SK-N-SH (cell line): ENCODE data around the gene CCDC185. TPM values are rescaled to one million over a fixed set of nuclear protein-coding genes. Genes with fewer than 3 reads are reported as not detected.

ENCODE experiments used
- CTCF ChIA-PET: fragments of 300-600, 350-600 bp; formaldehyde crosslinking; extraction: SDS; loops from one replicate; lab custom pipeline; 2021; lab: Yijun Ruan, JAX
- POLR2A ChIA-PET: fragments of 350-600 bp; sonication (Branson Sonifier 250); formaldehyde crosslinking; extraction: SDS; loops from one replicate; lab custom pipeline; 2020; ENCODE audit warnings: antibody characterized with exemption, inconsistent platforms; lab: Yijun Ruan, JAX
- DNase-seq: peaks from one replicate; pipeline ENCODE4 v3.0.0; 2012
- H2AFZ ChIP-seq: fragments of 200-600 bp; sonication (generic); 2 replicates; pipeline ENCODE4 v1.8.1; 2016; ENCODE audit warnings: antibody characterized with exemption, mild to moderate bottlenecking, low read depth
- H3F3A ChIP-seq: fragments of 200-600 bp; sonication (generic); replicated peaks from 2 replicates; pipeline ENCODE3; 2016; ENCODE audit warnings: antibody characterized with exemption, mild to moderate bottlenecking; ENCODE audit not compliant: insufficient read depth
- H3K27ac ChIP-seq, 2 experiments: fragments of 200-500 bp in 1 of 2; fragments of 200-600 bp in 1 of 2; sonication (Bioruptor generic) in 1 of 2; sonication (generic), shearing (Covaris generic) in 1 of 2; 2 replicates each; pipeline versions ENCODE4 v1.5.1 to v1.6.1; 2014 to 2016; ENCODE audit warnings: low read depth in 2 of 2, inconsistent platforms in 1 of 2, low read length in 1 of 2, mild to moderate bottlenecking in 1 of 2, mixed read lengths in 1 of 2
- H3K27me3 ChIP-seq: fragments of 200-600 bp; sonication (generic), shearing (Covaris generic); 2 replicates; pipeline ENCODE4 v1.6.1; 2016; ENCODE audit warnings: mixed run types; ENCODE audit not compliant: insufficient read depth
- H3K36me3 ChIP-seq, 2 experiments: fragments of 200-500 bp in 1 of 2; fragments of 200-600 bp in 1 of 2; sonication (Bioruptor generic) in 1 of 2; sonication (generic) in 1 of 2; replicated peaks in 1 of 2; 2 replicates each; pipeline versions ENCODE3 to v1.5.1; 2014 to 2016; ENCODE audit warnings: low read length in 1 of 2, mild to moderate bottlenecking in 1 of 2; ENCODE audit not compliant: insufficient read depth in 2 of 2, control insufficient read depth in 1 of 2
- H3K4me1 ChIP-seq, 2 experiments: fragments of 200-500 bp in 1 of 2; fragments of 200-600 bp in 1 of 2; sonication (Bioruptor generic) in 1 of 2; sonication (generic), shearing (Covaris generic) in 1 of 2; 2 replicates each; pipeline versions ENCODE4 v1.5.1 to v1.6.1; 2014 to 2016; ENCODE audit warnings: low read depth in 1 of 2, low read length in 1 of 2, mixed run types in 1 of 2; ENCODE audit not compliant: insufficient read depth in 2 of 2, control insufficient read depth in 1 of 2
- H3K4me2 ChIP-seq: fragments of 200-600 bp; sonication (generic), shearing (Covaris generic); 2 replicates; pipeline ENCODE4 v1.6.1; 2017; ENCODE audit warnings: mixed run types
- H3K4me3 ChIP-seq, 2 experiments: fragments of 200-500 bp in 1 of 2; fragments of 200-600 bp in 1 of 2; sonication (Bioruptor generic) in 1 of 2; sonication (generic), shearing (Covaris generic) in 1 of 2; 2 replicates each; pipeline versions ENCODE4 v1.5.1 to v1.8.1; 2014 to 2016; ENCODE audit warnings: low read depth in 2 of 2, inconsistent platforms in 1 of 2, low read length in 1 of 2, mild to moderate bottlenecking in 1 of 2, mixed read lengths in 1 of 2, moderate library complexity in 1 of 2
- H3K79me2 ChIP-seq: fragments of 200-600 bp; sonication (generic); 2 replicates; pipeline ENCODE4 v1.8.1; 2017; ENCODE audit warnings: mild to moderate bottlenecking; ENCODE audit not compliant: insufficient read depth
- H3K9ac ChIP-seq: fragments of 200-600 bp; sonication (generic); 2 replicates; pipeline ENCODE4 v1.6.1; 2017; ENCODE audit warnings: mixed run types
- H3K9me2 ChIP-seq: fragments of 200-600 bp; sonication (generic); 2 replicates; pipeline ENCODE4 v1.6.1; 2017; ENCODE audit warnings: mixed run types
- H3K9me3 ChIP-seq: fragments of 200-600 bp; sonication (generic); 2 replicates; pipeline ENCODE4 v1.6.1; 2017; ENCODE audit warnings: mixed run types, mild to moderate bottlenecking, moderate library complexity
- H4K20me1 ChIP-seq: fragments of 200-600 bp; sonication (generic); 2 replicates; pipeline ENCODE4 v1.6.1; 2017; ENCODE audit warnings: mild to moderate bottlenecking, mixed run types; ENCODE audit not compliant: insufficient read depth
- CHD2 ChIP-seq: fragments of 150-350 bp; IDR thresholded peaks from 2 replicates; pipeline ENCODE4 v1.6.1; 2018; ENCODE audit warnings: low read length; ENCODE audit not compliant: partially characterized antibody
- EZH2phosphoT487 ChIP-seq: fragments of 200-600 bp; sonication (generic); IDR thresholded peaks from 2 replicates; pipeline ENCODE4 v1.6.1; 2017; ENCODE audit warnings: low read depth, mixed run types, mild to moderate bottlenecking, antibody characterized with exemption, moderate library complexity, borderline replicate concordance
- FOXJ3 ChIP-seq: sonication (generic); formaldehyde crosslinking; IDR thresholded peaks from 2 replicates; pipeline ENCODE4 v1.5.1; 2020; ENCODE audit warnings: mild to moderate bottlenecking, missing genetic modification reagents
- GABPA ChIP-seq: IDR thresholded peaks from 2 replicates; pipeline ENCODE4 v1.4.0; 2012; ENCODE audit warnings: low read depth, mild to moderate bottlenecking
- GATA2 ChIP-seq: sonication (generic); formaldehyde crosslinking; IDR thresholded peaks from 2 replicates; pipeline ENCODE4 v1.5.0; 2020; ENCODE audit warnings: mild to moderate bottlenecking, missing genetic modification reagents
- IRF3 ChIP-seq: fragments of 150-350 bp; IDR thresholded peaks from 2 replicates; pipeline ENCODE4 v1.6.1; 2016; ENCODE audit warnings: mild to moderate bottlenecking, low read depth, low read length
- JUND ChIP-seq: IDR thresholded peaks from 2 replicates; pipeline ENCODE4 v1.4.0; 2012
- MEF2A ChIP-seq: IDR thresholded peaks from 2 replicates; pipeline ENCODE4 v1.4.0; 2012; ENCODE audit warnings: low read depth, borderline replicate concordance
- MXI1 ChIP-seq: IDR thresholded peaks from 2 replicates; pipeline ENCODE4 v1.6.1; 2012; ENCODE audit warnings: mild to moderate bottlenecking, low read depth, low read length, improper control_type of control experiment
- NFIC ChIP-seq: IDR thresholded peaks from 2 replicates; pipeline ENCODE4 v1.4.0; 2012; ENCODE audit warnings: borderline replicate concordance
- NRF1 ChIP-seq: IDR thresholded peaks from 2 replicates; pipeline ENCODE4 v1.6.1; 2012; ENCODE audit warnings: low read depth, mild to moderate bottlenecking, low read length
- POLR2AphosphoS5 ChIP-seq: IDR thresholded peaks from 2 replicates; pipeline ENCODE4 v1.6.1; 2012; ENCODE audit warnings: low read depth, low read length
- RAD21 ChIP-seq: IDR thresholded peaks from 2 replicates; pipeline ENCODE4 v1.6.1; 2012; ENCODE audit warnings: mild to moderate bottlenecking, low read length
- REST ChIP-seq: IDR thresholded peaks from 2 replicates; pipeline ENCODE4 v1.6.1; 2012; ENCODE audit warnings: mild to moderate bottlenecking, low read depth, low read length, moderate library complexity
- RXRA ChIP-seq: IDR thresholded peaks from 2 replicates; pipeline ENCODE4 v1.4.0; 2012; ENCODE audit warnings: low read depth, mild to moderate bottlenecking, borderline replicate concordance
- SMC3 ChIP-seq: IDR thresholded peaks from 2 replicates; pipeline ENCODE4 v1.6.1; 2012; ENCODE audit warnings: low read depth, low read length, improper control_type of control experiment
- TAF1 ChIP-seq: IDR thresholded peaks from 2 replicates; pipeline ENCODE4 v1.6.1; 2012; ENCODE audit warnings: low read depth, mild to moderate bottlenecking, low read length, moderate library complexity, borderline replicate concordance
- TEAD4 ChIP-seq: IDR thresholded peaks from 2 replicates; pipeline ENCODE4 v1.4.0; 2012; ENCODE audit warnings: mild to moderate bottlenecking, borderline replicate concordance; ENCODE audit not compliant: insufficient read depth
- YY1 ChIP-seq: IDR thresholded peaks from 2 replicates; pipeline ENCODE4 v1.4.0; 2012; ENCODE audit warnings: low read depth, mild to moderate bottlenecking
- ZBTB33 ChIP-seq: IDR thresholded peaks from 2 replicates; pipeline ENCODE4 v1.4.0; 2012; ENCODE audit warnings: low read depth, borderline replicate concordance
- WGBS: methylation state at CpG from one replicate; pipeline ENCODE4 v1.1.6; 2017; ENCODE audit warnings: low lambda C conversion rate; 5-methylcytosine and 5-hydroxymethylcytosine counted together
- polyA plus RNA-seq, 3 experiments: library from polyadenylated mRNA; depleted of rRNA; stranded (reverse); fragments of >200 nt; gene quantifications; 2 replicates each; pipeline ENCODE4 v1.2.3, GENCODE V29; 2012
- TF ChIP-seq, protein P1 (sequence below): fragments of 200-600 bp; sonication (generic); IDR thresholded peaks from 2 replicates; pipeline ENCODE4 v1.6.1; 2017; ENCODE audit warnings: antibody characterized with exemption, mild to moderate bottlenecking, moderate library complexity
- TF ChIP-seq, protein P2 (sequence below): IDR thresholded peaks from 2 replicates; pipeline ENCODE4; 2012

CCDC185 gene
- polyA plus RNA-seq, 1 of the 3 experiments (the other 2 are of a cell fraction) = not detected

DNA sequence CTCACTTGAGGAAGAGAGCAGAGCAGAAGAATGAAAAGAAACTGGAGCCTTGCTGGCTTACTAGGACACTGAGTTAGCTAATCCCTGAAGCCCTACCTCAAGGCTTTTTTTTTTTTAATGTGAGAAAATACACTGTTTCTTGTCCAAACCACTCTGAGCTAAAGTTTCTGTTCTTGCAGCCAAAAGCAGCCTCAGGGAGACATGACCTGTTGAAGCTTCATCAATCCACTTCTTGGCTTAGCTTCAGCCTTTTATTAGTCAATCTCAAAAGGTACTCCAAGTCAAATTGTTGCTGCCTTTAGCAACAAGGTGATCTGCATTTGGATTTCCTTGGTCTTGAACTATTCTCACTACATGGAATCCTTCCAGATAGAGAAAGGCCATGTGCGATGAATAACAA is 33.7 kb downstream of the CCDC185 start (continued):
- TF ChIP-seq, protein P1, sequence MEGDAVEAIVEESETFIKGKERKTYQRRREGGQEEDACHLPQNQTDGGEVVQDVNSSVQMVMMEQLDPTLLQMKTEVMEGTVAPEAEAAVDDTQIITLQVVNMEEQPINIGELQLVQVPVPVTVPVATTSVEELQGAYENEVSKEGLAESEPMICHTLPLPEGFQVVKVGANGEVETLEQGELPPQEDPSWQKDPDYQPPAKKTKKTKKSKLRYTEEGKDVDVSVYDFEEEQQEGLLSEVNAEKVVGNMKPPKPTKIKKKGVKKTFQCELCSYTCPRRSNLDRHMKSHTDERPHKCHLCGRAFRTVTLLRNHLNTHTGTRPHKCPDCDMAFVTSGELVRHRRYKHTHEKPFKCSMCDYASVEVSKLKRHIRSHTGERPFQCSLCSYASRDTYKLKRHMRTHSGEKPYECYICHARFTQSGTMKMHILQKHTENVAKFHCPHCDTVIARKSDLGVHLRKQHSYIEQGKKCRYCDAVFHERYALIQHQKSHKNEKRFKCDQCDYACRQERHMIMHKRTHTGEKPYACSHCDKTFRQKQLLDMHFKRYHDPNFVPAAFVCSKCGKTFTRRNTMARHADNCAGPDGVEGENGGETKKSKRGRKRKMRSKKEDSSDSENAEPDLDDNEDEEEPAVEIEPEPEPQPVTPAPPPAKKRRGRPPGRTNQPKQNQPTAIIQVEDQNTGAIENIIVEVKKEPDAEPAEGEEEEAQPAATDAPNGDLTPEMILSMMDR = no peak
- TF ChIP-seq GABPA = no peak
- no peak for TF ChIP-seq MEF2A
- no peak for TF ChIP-seq EZH2phosphoT487
- no peak for TF ChIP-seq MXI1
- no peak for TF ChIP-seq TEAD4
- TF ChIP-seq NFIC = no peak
- TF ChIP-seq REST = no peak

DNA sequence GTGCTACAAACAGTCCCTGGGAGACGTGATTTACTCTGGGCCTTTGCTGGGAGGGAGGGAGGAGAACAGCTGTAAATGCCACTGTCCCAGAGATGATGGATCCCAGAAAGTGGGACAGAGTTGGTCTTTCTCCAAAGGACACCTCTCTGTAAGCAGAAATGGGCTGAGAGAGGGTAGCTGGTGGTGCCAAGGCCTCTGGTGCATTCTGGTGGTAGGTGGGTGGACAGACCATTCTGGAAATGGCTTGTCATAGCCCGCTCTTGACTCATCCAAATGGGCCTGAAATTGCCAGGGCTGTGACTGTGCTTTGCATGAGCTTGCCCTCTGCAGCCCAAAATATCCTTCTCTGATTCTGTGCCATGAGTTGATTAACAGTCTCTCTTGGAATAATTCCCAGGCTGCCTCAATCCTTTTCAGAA is 36.1 kb downstream of the CCDC185 start:
- DNase-seq = no peak
- no peaks in the 10 kb centered on the region for H3F3A ChIP-seq
- H3K27me3 ChIP-seq = no peaks in the 10 kb centered on the region; the same call in 1 of the 2 replicates
- H3K9me3 ChIP-seq = no peaks in the 10 kb centered on the region
- no peak overlapping the region for H3K4me3 ChIP-seq
- no peaks in the 10 kb centered on the region for H4K20me1 ChIP-seq
- no peak overlapping the region for H2AFZ ChIP-seq
- H3K4me2 ChIP-seq = no peak overlapping the region
- H3K36me3 ChIP-seq = no peaks in the 10 kb centered on the region
- WGBS = 32% methylated on average over 2 of the region's 2 CpGs
- POLR2A ChIA-PET = no interaction called here
- no peaks in the 10 kb centered on the region for H3K9me2 ChIP-seq
- no peaks in the 10 kb centered on the region for H3K79me2 ChIP-seq
- no peaks in the 10 kb centered on the region for H3K4me1 ChIP-seq
- H3K9ac ChIP-seq = no peak overlapping the region
- CTCF ChIA-PET = no interaction called here
- H3K27ac ChIP-seq = no peak overlapping the region
- TF ChIP-seq SMC3 (no peak), RXRA (no peak), TEAD4 (no peak), JUND (no peak), GATA2 (CRISPR knock-in tag) (no peak), YY1 (no peak), MEF2A (no peak), FOXJ3 (CRISPR knock-in tag) (no peak), RAD21 (no peak), POLR2AphosphoS5 (no peak), ZBTB33 (no peak), TAF1 (no peak), NRF1 (no peak), GABPA (no peak), CHD2 (no peak), IRF3 (no peak)
- TF ChIP-seq, protein P2, sequence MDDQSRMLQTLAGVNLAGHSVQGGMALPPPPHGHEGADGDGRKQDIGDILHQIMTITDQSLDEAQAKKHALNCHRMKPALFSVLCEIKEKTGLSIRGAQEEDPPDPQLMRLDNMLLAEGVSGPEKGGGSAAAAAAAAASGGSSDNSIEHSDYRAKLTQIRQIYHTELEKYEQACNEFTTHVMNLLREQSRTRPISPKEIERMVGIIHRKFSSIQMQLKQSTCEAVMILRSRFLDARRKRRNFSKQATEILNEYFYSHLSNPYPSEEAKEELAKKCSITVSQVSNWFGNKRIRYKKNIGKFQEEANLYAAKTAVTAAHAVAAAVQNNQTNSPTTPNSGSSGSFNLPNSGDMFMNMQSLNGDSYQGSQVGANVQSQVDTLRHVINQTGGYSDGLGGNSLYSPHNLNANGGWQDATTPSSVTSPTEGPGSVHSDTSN = no peak
